ENCODE results near the gene CSTF1.

CSTF1 gene

DNA sequence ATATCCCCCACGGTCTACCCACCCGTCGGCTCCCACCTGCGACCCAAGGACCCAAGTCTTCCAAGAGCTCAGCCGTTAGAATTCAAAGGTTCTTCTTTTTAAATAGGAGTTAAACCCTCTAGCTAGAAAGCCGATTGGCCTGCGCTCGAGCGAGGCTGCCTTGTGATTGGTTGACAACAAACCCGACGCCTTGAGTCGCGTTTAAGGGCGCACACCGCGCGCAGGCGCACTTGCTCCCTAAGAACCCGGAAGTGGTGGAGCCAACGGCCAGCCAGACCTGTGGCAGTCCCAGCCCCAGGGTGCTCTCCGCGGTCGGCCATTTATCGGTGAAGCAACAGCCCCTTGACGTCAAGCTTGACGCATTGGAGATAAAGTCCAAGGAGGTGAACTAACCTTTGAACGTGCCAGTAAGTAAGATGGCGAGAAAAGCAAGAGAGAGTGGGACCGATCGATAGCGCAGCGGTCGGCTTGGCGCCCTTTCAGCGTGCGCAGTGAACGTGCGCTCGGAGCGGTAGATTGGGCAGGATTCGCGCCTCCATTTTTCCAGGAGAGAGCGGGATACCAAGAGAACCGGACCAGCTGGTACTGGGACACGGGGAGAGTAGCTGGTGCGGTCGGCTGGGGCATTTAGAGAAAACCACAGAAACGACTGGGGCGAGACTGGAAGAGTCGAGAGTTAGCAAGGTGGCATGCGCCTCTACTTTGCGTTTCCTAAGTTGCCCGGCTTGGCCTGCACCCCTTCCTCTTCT lies at the start of gene CSTF1, which contains the start of gene AURKA:
Gene CSTF1 (plus strand): TSS at position 514 of the 749 bp plus-strand sequence. CDS start 2,908 bp downstream, outside the sequence.
Gene AURKA (minus strand): TSS at position 84 of the 749 bp plus-strand sequence. CDS start 4,018 bp downstream, outside the sequence.
- peak; percentile 99 for DNase-seq (ENCODE audit: low spot score)

DNA sequence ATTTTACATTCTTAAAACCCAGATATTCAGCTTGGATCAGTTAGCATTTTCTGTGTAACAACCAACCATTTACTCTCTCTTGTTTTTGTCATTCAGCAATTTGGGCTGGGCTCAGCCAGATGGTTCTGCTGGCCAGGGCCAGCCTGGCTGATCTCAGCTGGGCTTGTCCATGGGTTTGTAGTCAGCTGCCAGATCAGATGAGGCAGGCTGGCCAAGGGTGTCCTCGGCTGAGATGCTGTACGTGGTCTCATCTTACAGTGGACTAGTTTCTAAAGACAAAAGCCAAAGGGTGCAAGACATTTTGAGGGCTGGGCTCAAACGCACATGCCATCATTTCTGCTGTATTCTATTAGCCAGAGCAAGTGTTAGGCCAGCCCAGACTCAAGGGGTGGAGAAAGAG lies 49.7 kb upstream of the CSTF1 start:
- no peak for DNase-seq (ENCODE audit: low spot score)

DNA sequence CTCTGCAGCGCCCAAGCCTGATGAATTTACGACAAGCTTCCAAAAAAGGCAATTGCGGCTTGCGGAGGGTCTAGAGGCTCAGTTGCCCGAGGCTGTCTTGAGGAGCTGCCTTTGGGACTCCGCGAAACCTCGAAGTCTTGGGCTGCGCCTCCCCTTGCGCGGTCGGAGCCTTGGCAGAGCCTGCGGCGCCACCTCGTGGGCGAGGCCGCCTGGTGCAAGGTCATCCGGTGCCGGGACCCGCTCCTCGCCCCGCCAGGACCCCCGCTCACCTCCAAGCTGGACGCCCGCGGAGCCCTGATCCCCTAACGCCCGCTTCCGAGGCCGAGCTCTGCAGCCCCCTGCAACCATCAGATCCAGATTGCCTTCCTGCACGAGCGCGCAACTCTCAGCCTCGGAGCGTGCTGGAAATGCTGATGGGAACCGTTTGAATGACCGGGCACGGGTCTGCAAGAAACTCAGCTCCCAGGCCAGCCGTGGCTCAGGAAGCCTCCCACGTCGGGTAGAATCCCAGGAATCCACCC lies 48.5 kb upstream of the CSTF1 start:
- DNase-seq (ENCODE audit: low spot score): peak; percentile 16

DNA sequence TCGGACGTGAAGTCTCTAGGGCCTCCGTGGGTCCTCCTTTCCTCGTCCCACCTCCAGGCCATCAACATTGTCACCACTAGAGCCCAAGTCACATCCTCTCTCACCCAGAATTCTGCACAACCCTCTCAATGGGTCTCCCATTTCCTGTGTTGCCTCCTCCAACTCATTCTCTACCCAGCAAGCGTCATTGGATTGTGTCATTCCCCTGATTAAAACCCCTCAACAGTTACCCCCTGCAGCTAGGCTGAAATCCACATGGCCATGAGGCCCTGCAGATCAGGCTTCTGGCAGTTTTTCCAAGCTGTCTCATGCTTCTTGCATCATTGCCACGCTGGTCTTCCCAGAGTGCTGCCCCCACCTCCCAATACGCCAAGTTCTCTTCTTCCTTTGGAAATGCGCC lies 46.5 kb upstream of the CSTF1 start:
- no peak for DNase-seq (ENCODE audit: low spot score)

DNA sequence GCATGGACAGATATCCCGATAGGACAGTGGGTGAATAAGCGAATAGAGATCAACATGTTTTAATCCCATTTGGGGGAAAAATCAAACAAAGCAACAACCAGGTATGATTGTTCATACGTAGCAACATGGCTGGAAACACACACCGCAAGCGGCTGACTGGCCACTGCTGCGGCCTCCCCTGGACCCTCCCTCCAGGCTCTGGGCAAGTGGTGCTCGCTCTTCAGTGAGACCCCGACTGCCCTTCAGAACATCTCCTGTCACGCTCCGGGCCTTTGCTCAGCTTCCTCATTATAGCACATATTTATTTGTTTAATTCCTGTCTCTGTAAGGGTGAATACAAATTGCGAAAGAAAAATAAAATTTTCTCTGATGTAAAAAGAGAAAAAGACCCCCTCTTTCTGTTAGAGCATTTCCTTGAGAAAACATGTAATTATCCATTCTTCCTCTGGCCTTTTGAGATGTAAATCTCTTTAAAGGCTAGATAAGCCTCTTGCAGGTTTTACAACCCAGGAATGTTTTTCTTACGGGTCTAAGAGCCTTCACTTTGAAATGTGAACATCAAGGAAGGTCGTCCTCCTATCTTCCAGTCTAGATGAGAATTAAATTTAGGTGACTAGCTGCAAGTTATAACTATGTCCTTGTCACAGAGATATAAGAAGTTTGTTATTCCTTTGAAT lies 44.7 kb upstream of the CSTF1 start:
- no peak for DNase-seq (ENCODE audit: low spot score)

DNA sequence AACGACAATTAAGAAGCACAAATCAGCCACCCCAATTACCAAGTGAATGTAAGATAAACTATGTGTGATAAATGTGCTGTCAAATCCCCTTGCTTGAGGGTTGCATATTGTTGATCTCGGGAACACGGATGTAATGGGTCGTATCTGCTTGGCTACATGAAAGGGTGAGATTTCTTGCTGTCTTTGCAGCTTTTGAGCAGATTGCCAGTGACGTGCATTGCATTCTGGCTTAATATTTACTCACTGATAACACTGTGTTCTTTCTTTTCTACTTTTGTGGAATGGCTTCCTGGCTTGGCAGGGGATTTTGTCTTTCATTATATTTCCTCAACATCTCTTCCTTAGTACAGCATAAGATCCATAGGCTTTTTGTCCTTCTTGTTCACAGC lies 44.1 kb upstream of the CSTF1 start:
- DNase-seq (ENCODE audit: low spot score): no peak

DNA sequence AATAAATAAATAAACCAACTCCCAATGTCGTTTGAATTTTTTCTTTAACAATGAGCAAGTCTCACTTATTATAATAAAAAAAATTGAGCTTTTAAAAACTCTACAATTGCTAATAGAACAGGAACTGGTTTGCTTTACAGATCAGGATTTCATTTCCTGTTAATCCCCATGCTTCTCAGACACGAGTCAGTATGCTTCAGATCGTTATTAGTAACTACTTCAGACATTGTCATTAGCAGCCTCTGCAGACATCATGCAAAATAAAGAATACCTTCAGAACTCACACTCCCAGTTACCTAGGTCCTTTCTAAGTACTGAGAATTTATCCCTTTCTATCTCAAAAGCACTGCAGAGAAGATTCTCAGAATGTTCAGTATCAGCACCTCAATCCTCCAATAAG lies 43.7 kb upstream of the CSTF1 start:
- no peak for DNase-seq (ENCODE audit: low spot score)

DNA sequence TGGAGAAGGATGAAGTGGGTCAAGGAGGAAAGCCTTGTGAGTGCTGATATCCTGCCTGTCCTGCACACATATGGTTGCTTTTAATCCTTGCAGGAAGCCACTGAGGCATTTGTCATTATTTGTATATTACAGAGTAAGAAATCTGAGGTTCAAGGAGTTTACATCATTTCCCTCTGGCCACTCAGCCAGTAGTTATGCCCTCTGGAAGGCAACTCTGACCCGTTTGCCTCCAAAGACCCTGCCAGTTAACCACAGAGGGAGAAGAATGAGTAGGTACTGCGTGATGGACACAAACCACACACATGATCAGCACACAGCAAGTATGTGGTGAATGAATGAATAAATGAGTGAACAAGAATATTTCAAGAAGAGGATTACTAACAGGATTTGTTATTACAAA lies 41.6 kb upstream of the CSTF1 start:
- no peak for DNase-seq (ENCODE audit: low spot score)

DNA sequence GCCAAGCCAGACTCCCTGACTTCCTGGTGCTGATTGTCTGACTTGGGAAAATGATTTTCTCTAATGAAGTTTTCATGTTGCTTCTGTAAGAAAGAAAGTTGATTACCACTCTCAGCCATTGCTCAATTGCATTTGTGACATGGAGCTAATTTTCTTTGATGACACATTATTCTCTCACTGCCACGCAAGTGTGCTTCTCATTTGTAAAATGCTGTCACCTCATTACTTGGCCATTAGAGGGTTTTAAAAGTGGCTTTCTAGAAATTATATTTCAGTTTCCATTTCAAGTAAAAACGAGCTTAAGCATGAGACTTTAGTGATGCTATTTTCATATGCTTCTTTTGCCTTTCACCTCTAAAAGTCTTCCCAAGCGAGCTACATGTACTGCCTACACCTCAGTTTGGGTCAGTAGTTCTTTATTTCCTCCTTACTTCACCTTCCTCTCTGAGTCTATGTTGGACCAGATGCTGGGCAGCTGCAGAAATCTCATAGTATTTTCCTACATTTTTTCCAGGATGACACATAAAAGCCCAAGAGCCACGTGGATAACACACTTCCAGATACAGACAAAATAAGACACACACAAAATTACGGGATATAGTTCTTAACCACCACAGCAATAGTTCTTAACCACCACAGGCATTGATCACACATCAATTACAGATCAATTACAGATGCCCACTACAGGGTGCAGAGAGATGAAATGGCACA lies 39.9 kb upstream of the CSTF1 start:
- no peak for DNase-seq (ENCODE audit: low spot score)

DNA sequence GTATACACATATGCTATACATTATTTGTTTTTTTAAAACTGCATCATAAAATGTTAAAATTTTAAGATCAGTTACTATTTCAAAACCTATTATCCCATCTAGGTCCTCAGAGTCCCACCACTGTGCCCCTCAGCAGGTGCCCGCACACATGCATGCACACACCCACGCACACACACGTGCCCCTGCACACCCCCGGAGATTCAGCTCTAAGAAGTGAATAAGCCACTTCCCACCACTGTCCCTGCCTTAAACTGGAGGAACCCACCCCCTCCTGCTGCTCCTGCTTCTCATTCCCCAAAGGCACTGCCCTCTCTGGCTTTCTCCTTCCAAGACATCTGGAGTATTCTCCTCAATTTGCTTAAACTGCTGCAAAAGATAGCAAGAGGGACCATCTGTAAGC lies 39.1 kb upstream of the CSTF1 start:
- DNase-seq (ENCODE audit: low spot score): no peak

DNA sequence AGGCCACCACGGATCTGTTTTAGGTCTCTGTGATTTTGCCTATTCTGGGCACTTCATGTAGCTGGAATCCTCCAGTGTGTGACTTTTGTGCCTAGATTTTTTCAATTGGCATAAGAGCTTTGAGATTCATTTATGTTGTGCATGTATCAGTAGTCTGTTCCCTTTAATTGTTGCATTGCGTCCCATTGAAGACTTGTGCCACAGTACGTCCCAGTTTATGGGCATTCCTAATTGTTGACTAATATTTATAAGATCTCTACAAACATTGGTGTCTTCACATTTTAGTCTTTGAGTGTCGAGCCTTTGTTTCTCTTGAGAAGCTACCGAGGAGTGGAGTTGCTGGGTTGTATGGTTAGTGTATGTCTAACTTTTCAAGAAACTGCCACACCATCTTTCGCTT lies 34.4 kb upstream of the CSTF1 start:
- no peak for DNase-seq (ENCODE audit: low spot score)

DNA sequence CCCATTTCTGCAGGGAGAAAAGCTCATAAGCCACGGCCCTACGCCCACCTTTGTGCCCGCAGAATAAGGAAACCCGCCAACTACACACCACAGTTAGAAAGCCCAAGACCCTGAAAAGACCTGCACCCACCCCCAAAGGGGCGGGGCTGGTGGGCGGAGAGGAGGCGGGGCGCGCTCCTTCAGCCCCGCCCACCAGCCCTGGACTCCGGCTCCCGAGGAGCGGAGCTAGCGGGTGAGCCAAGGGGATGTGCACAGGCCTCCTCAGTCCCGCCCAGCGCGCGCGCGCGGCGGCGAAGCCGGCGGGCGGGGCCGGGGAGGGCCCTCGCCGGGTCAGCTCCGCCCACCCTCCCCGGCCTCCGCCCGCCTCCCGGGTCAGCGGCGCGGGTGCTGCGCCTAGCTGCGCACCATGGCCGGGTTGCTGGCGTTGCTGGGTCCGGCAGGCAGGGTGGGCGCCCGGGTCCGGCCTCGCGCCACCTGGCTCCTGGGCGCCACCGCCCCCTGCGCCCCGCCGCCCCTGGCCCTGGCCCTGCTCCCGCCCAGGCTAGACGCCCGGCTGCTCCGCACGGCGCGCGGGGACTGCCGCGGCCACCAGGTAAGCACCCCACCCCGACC lies 33.7 kb upstream of the CSTF1 start, which contains the start of gene FAM210B:
Gene FAM210B (plus strand): TSS at position 375 of the 612 bp plus-strand sequence. CDS start 32 bp downstream, at position 407.
- peak; percentile 94 for DNase-seq (ENCODE audit: low spot score)

DNA sequence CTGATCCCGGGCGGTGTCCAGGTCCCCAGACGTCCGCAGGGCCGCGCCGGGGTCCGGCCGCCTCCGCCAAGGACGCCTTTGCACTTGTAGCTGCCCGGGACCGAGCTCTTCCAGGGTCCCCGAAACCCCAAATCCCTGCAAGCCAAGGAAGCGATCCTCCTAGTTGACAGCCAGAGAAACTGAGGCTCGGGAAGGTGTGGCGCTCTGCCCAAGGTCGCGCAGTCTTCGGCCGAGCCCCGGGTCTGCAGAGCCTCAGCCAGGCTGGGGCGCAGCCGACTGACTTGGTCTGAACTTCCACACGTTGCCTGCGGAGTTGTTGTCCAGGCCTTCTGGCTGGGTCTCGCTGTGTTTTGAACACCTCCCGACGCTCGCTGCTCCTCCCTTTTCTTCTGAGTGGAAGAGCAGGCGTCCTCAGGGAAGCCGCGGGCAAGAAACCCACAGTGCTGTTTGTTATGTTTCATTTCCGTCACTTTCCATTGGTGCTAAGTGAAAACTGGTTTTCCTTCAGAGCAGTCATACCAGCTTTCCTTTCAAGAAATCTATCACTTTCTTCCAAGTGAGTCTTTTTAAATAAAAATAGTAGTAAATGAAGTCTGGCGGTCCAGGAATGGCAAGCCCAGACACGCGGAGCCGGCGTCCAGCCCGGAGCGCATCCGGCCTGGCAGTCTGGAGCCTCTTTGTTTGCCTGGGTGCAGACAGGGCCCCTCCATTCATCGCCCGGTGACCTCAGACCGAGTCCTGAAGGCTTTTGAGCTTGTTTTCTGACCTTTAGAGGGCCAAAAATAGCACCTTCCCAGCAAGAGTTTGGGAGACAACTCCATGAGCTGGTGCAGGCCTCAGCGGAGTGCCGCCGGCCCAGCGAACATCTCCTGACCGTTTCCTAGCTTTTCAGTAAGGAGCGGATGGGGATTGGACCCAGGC lies 33.0 kb upstream of the CSTF1 start:
- DNase-seq (ENCODE audit: low spot score): peak; percentile 57

DNA sequence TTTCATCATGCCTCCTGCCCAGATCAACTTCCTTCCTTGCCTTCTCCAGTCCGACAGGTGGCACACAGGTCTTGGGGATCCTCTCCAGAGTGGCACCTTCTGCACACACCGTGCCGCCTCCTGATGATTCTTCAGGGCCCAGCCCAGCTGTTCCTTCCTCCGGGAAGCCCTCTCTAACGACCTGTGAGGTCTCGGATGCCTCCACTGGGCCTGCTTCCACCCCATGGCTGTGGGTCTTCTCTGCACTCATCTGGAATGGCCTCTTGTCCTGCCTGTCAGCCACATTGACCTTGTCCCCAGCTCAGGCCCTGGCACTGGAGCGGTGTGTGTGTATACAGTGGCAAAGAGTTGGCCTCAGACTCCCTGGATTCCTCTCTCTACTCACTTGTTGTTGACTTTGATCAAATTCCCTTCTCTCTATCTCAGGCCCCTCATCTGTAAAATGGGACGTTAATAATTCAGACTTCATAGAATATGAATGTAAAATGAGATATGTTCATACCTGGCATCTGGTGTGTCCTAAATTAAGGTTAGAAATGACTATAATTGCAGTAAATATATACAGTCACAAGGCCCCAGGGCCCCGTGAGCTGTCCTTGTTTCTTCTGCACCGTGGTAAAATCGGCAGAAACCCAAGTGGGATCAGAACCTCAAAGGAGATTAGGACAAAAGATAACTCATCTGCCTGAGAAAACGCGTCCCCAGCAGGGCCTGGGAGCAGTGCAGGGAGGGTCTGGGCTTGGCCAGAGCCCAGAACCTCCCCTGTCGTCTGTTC lies 32.1 kb upstream of the CSTF1 start:
- DNase-seq (ENCODE audit: low spot score): no peak

DNA sequence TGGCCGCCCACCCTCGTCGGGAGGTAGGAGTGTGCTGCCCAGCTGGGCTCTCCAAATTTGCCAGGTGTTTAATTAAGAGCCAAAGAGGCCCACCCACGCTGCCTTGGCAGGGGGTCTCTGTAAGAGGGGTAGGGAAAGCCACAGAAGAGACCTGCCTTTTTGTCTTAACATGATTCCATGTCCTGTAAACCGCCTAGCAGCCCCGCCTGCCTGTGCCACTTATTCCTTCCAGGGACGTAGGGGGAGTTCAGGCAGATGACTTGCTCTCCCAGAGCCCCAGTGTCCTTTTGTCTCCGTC lies 31.6 kb upstream of the CSTF1 start:
- no peak for DNase-seq (ENCODE audit: low spot score)

DNA sequence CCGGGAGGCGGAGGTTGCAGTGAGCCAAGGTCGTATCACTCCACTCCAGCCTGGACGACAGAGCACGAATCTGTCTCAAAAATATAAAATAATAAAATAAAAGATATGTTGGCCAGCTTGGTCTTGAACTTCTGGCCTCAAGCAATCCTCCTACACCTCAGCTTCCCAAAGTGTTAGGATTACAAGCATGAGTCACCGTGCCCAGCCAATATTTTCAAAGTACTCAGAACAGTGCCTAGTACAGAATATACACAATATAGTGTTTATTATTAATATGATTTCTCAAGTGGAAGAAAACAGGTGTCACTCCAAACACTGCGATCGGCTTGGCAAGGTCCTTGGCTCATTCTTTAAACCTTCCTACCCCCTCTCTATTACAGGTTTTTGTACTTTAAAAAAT lies 30.5 kb upstream of the CSTF1 start:
- DNase-seq (ENCODE audit: low spot score): no peak

DNA sequence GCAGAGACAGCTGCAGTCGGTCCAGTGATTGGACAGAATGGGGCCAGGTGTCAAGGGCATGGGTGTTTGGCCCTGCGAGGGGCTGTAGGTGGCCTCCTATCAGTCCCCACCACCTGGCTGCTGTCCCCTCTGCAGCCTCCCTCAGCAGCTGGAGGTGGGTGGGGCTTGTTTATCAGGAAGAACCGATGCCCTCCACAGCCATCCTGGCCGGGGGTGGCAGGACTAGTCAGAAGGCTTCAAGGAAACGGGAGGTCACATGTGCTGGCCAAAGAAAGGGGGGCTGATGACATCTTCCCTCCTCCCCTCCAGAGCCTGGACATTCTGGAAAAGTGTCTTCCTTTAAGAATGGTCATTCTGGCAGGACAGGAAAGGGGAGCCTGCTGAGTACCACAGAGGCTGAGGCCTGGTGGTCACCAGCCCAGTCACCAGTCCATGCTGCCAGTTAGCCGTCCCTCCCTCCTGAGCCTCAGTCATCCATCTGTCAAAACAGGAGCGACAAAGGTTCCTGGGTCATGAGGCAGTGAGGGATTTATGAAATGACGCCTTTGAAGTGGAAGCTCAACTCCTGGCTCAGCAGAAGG lies 29.5 kb upstream of the CSTF1 start:
- DNase-seq (ENCODE audit: low spot score): no peak

DNA sequence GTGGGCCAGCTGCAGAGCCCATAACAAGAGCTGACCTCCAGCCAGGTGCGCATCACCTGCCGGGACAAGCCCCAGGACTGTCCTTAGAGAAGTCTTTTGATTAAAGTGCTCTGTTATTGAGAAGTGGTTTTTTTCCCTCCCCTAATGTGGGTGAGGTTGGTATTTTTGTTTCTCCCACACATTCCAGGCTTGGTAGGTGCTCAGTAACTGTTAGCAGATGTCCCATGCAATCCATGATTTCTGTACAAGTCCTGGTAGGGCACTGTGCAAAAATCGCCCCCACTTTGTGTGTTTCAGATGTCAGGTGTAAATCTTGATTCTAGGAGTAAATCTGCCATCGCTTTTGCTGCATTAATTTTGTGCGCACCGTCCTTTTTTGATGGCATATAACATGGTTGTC lies 29.0 kb upstream of the CSTF1 start:
- DNase-seq (ENCODE audit: low spot score): no peak

DNA sequence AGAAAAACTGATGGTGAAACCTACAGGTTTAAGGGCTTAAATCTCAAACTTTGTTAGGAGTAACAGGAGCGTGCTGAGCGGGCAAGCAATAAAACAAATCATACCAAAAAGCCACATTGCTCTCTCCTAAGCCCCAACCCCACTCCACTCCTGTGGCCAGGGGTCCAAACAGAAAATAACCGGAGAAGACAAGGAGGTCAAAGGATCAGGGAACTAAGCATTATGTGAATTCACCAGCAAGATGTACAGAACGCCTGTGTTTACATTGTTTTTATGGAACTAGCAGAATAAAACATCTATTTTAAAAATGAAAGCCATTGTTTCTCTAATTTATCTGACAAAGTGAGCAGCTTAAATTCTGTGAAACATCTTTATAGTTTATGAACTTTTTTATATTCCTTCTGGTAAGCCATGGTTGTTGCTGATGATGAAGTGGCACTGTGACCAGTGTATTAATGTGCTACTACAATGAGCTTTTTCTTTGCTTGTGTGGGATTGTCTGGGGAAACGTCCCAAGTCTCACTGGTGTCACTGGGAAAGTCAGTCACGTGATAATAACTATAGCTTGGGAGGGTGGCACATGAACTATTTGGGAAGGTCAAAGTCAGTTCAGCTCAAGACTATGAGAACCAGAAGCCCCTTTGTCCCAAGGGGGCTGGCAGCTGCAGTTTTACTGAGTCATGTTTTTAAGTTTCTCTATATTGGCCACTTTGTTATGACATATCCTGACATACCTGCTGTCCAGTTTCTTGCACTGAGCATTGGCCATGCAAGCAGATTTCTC lies 23.9 kb upstream of the CSTF1 start:
- peak; percentile 94 for DNase-seq (ENCODE audit: low spot score)
